Activated CD8-positive, alpha-beta T cell treated with anti-CD3 and anti-CD28 coated beads for 36 hours (primary cell): Measurements from ENCODE around the gene LRIG2. TPM values are rescaled to one million over a fixed set of nuclear protein-coding genes. Genes with fewer than 3 reads are reported as not detected.

Experiments
- ATAC-seq: fragments of 200-7000 bp; cut with Tn5 transposase; one replicate; pipeline ENCODE4 v1.10.0; 2021; ENCODE audit warnings: mild to moderate bottlenecking, moderate library complexity
- CTCF ChIA-PET: fragments of 350-600 bp; sonication (Branson Sonifier 250); formaldehyde crosslinking; loops from one replicate; lab custom pipeline; 2021; ENCODE audit warnings: antibody characterized with exemption; lab: Charles Lee
- POLR2A ChIA-PET: fragments of 350-600 bp; sonication (Branson Sonifier 250); formaldehyde crosslinking; loops from one replicate; lab custom pipeline; 2021; ENCODE audit warnings: antibody characterized with exemption; lab: Charles Lee
- DNase-seq: peaks from one replicate; pipeline ENCODE4 v3.0.0-alpha.2; 2020
- H3K27ac Mint-ChIP-seq: one replicate; pipeline ENCODE4 v1.8.0; 2021; ENCODE audit warnings: mild to moderate bottlenecking, mixed read lengths
- H3K27me3 Mint-ChIP-seq: one replicate; pipeline ENCODE4 v1.8.0; 2021; ENCODE audit warnings: mixed read lengths
- H3K36me3 Mint-ChIP-seq: one replicate; pipeline ENCODE4 v1.8.0; 2021; ENCODE audit warnings: low read depth, mixed read lengths
- H3K4me1 Mint-ChIP-seq: one replicate; pipeline ENCODE4 v1.8.0; 2021; ENCODE audit warnings: low read depth, mixed read lengths
- H3K4me3 Mint-ChIP-seq: one replicate; pipeline ENCODE4 v1.8.0; 2021; ENCODE audit warnings: mild to moderate bottlenecking, moderate library complexity, mixed read lengths
- H3K9me3 Mint-ChIP-seq: one replicate; pipeline ENCODE4 v1.8.0; 2021; ENCODE audit warnings: mixed read lengths
- intact Hi-C: fragments of 100-400 bp; cut with micrococcal nuclease; formaldehyde crosslinking; loops from one replicate; pipeline ENCODE4 v1.10.0; 2022
- total RNA-seq, 2 experiments: library from RNA; stranded (reverse); gene quantifications; one replicate each; pipeline ENCODE4 v1.2.3, GENCODE V29; 2021
- TF ChIP-seq, protein P1 (sequence below): fragments of 200-600 bp; IDR thresholded peaks from one replicate; pipeline ENCODE4 v1.8.0; 2022; ENCODE audit warnings: antibody characterized with exemption, mild to moderate bottlenecking

Gene LRIG2
- total RNA-seq, 2 experiments from 2014 or later: 7.2 to 8.3 TPM

DNA sequence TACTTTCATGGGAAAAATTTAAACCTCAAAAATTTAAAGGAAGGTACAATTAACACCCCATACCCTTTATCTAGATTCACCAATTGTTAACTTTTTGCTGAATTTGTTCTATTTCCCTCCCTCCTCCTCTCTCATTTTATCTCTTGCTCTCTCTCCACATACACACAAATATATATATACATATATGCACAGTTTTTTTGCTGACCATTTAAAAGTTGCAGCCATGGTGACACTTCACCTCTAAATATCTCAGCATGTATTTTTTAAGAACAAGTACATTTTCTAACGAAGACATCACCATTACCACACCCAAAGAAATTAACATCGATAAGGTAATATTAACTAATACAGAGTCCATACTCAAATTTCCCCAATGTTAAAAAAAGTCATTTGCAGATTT is 33.9 kb downstream of the LRIG2 start:
- H3K36me3 Mint-ChIP-seq: peaks cover 32% of the 10 kb centered on the region

DNA sequence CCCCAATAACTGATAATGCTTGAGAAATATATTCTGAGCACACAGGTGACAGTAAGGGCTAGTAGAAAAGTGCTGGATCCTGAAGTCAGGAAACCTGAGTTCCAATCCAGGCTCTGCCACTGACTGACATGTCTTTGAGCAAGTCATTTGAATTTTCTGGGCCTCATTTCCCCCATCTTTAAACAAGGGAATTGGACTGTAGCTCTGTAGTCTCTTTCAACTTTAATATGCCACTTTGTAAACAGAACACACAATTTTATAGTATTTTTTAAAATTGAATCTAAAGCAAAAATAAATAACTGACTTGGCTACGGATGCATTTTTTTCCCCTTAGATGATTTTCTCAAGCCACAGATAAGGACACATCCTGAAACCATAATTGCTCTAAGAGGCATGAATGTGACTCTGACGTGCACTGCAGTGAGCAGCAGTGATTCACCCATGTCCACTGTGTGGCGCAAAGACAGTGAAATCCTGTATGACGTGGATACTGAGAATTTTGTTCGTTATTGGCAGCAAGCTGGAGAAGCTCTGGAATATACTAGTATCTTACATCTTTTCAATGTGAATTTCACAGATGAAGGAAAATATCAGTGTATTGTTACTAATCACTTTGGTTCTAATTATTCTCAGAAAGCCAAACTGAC is 37.0 kb downstream of the LRIG2 start:
- TF ChIP-seq, protein P1, sequence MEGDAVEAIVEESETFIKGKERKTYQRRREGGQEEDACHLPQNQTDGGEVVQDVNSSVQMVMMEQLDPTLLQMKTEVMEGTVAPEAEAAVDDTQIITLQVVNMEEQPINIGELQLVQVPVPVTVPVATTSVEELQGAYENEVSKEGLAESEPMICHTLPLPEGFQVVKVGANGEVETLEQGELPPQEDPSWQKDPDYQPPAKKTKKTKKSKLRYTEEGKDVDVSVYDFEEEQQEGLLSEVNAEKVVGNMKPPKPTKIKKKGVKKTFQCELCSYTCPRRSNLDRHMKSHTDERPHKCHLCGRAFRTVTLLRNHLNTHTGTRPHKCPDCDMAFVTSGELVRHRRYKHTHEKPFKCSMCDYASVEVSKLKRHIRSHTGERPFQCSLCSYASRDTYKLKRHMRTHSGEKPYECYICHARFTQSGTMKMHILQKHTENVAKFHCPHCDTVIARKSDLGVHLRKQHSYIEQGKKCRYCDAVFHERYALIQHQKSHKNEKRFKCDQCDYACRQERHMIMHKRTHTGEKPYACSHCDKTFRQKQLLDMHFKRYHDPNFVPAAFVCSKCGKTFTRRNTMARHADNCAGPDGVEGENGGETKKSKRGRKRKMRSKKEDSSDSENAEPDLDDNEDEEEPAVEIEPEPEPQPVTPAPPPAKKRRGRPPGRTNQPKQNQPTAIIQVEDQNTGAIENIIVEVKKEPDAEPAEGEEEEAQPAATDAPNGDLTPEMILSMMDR: no peak
- H3K36me3 Mint-ChIP-seq: peaks cover 39% of the 10 kb centered on the region
- POLR2A ChIA-PET: no interaction called here
- intact Hi-C loops: no loop called here
- no peaks in the 10 kb centered on the region for H3K9me3 Mint-ChIP-seq
- ATAC-seq (no peak), DNase-seq (no peak)
- H3K4me1 Mint-ChIP-seq: peaks cover 6% of the 10 kb centered on the region
- H3K27me3 Mint-ChIP-seq: no peaks in the 10 kb centered on the region
- no peak overlapping the region for H3K27ac Mint-ChIP-seq
- CTCF ChIA-PET: interaction anchor here (1.0 kb wide), 1 partner anchor 38 kb away, joined by 3 read pairs; no protein-coding TSS in a partner anchor
- H3K4me3 Mint-ChIP-seq: no peak overlapping the region

More for the DNA sequence above, 33.9 kb downstream of the LRIG2 start:
- Mint-ChIP-seq H3K9me3 (no peaks in the 10 kb centered on the region), H3K27ac (no peak overlapping the region), H3K4me1 (peaks cover 6% of the 10 kb centered on the region), H3K27me3 (no peaks in the 10 kb centered on the region), H3K4me3 (no peak overlapping the region)
- TF ChIP-seq, protein P1: no peak
- CTCF ChIA-PET: no interaction called here
- ATAC-seq (no peak), DNase-seq (no peak)
- intact Hi-C loops: no loop called here
- POLR2A ChIA-PET: no interaction called here

DNA sequence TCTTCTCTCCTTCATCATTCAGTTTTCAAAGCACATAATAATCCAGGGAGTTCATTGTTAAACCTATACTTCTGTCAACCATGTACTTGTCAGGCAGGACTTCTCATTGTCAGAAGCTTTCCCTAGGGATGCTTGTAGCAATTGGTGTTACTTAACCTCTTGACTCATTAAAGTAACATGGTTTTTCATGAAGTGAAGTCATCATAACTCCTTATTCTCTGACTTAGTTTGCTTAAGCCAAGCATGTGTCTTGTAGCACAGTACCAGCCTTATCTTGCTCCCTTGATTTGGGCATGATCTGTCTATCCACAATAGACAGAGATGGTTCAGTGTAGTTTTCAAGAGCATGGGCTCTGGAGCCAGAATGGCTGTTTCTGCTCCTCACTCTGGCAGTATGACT is 45.3 kb downstream of the LRIG2 start:
- Mint-ChIP-seq H3K9me3 (no peaks in the 10 kb centered on the region), H3K4me1 (no peaks in the 10 kb centered on the region), H3K27ac (no peak overlapping the region), H3K27me3 (no peaks in the 10 kb centered on the region), H3K36me3 (peaks cover 43% of the 10 kb centered on the region), H3K4me3 (no peak overlapping the region)
- ATAC-seq (no peak), DNase-seq (no peak)
- ChIA-PET POLR2A (no interaction called here), CTCF (no interaction called here)
- TF ChIP-seq, protein P1: no peak
- intact Hi-C loops: no loop called here

DNA sequence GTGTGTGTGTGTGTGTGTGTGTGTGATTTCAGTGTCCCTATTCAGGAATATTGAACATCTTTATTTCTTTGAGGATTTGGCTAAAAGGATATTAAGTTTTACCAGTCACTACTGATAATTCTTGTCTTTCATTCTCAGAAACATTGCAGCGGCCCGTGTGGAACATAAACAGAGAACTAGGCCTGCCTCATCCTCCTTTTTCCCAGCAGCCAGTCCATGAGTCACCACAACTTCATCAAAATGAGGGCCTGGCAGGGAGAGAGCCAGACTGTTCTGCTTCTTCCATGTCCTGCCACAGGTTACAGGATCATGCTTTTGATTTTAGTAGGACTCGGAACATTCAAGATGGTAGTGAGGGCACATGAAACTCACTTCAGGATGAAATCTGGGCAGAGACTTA is 50.7 kb downstream of the LRIG2 start:
- H3K9me3 Mint-ChIP-seq: no peaks in the 10 kb centered on the region
- no peak overlapping the region for H3K4me3 Mint-ChIP-seq
- intact Hi-C loops: no loop called here
- TF ChIP-seq, protein P1: no peak
- POLR2A ChIA-PET: no interaction called here
- H3K27ac Mint-ChIP-seq: no peak overlapping the region
- no peak for ATAC-seq
- no peak for DNase-seq
- peaks cover 31% of the 10 kb centered on the region for H3K36me3 Mint-ChIP-seq
- CTCF ChIA-PET: no interaction called here
- H3K4me1 Mint-ChIP-seq: peaks cover 10% of the 10 kb centered on the region
- H3K27me3 Mint-ChIP-seq: no peaks in the 10 kb centered on the region

DNA sequence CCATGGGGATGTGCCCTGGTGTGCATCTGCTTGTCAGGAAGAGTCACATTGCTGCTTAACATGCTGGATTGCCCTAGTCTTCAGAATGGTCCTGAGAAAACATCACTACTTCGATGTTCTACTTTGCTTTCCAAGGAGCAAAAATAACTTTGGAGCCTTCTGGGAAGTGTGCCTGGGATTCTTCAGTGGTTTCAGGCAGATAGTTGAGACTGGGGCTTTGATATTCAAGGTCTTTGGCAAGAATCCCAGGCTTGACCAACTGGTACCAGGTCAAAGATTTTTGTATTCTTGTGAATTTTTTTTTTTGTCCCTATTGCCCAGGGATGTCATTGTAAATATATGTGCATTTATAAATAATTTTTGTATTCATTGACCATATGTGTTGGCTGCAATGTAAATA is 51.4 kb downstream of the LRIG2 start:
- no peaks in the 10 kb centered on the region for H3K27me3 Mint-ChIP-seq
- H3K4me3 Mint-ChIP-seq: no peak overlapping the region
- H3K36me3 Mint-ChIP-seq: peaks cover 28% of the 10 kb centered on the region
- POLR2A ChIA-PET: no interaction called here
- intact Hi-C loops: no loop called here
- TF ChIP-seq, protein P1: no peak
- no peaks in the 10 kb centered on the region for H3K9me3 Mint-ChIP-seq
- no peak overlapping the region for H3K27ac Mint-ChIP-seq
- CTCF ChIA-PET: no interaction called here
- DNase-seq (no peak), ATAC-seq (no peak)
- H3K4me1 Mint-ChIP-seq: peaks cover 11% of the 10 kb centered on the region
